Coronary artery (tissue), 2 donors: ENCODE measurements around the gene PNKP.
A peak's percentile ranks its signal among the peaks of the same experiment; 100 is the strongest.

Source experiments
- DNase-seq: peaks from one replicate; pipeline ENCODE4 v3.0.0-alpha.2; 2017; ENCODE audit warnings: low spot score
- H3K27ac ChIP-seq, 2 donors: fragments of 200-600 bp; sonication (generic); one replicate each; pipeline ENCODE4 v1.5.1; 2016 to 2019
- H3K4me3 ChIP-seq: fragments of 200-600 bp; sonication (generic); 2 replicates; pipeline ENCODE4 v1.5.1; 2016; ENCODE audit warnings: mild to moderate bottlenecking, moderate library complexity
- CTCF ChIP-seq: fragments of 200-600 bp; sonication (generic); IDR thresholded peaks from one replicate; pipeline ENCODE4 v1.5.1; 2019; ENCODE audit warnings: antibody characterized with exemption

The PNKP gene

GRCh38 chr19:49874503-49875157 lies 7.3 kb upstream of the PNKP start:
- H3K27ac ChIP-seq = no peak overlapping the region
- no peak overlapping the region for H3K4me3 ChIP-seq
- no peak for TF ChIP-seq CTCF
- DNase-seq = no peak

GRCh38 chr19:49873834-49874233 lies 6.5 kb upstream of the PNKP start:
- Histone ChIP-seq H3K4me3 (no peak overlapping the region), H3K27ac (no peak overlapping the region)
- no peak for TF ChIP-seq CTCF
- DNase-seq = no peak

GRCh38 chr19:49873129-49873521 lies 5.7 kb upstream of the PNKP start:
- Histone ChIP-seq H3K27ac (no peak overlapping the region), H3K4me3 (no peak overlapping the region)
- no peak for DNase-seq
- TF ChIP-seq CTCF = no peak

- no peak overlapping the region for H3K27ac ChIP-seq
- no peak for DNase-seq
- H3K4me3 ChIP-seq = no peak overlapping the region
- TF ChIP-seq CTCF = no peak
Observed at GRCh38 chr19:49872245-49873128, 5.1 kb upstream of the PNKP start.

GRCh38 chr19:49871349-49871985 lies 4.1 kb upstream of the PNKP start:
- no peak for DNase-seq
- no peak for TF ChIP-seq CTCF
- no peak overlapping the region for H3K27ac ChIP-seq
- H3K4me3 ChIP-seq = no peak overlapping the region

GRCh38 chr19:49870309-49870901 lies 3.0 kb upstream of the PNKP start:
- peak overlapping the region; percentile 77 for H3K4me3 ChIP-seq
- no peak for DNase-seq
- TF ChIP-seq CTCF = no peak
- peak overlapping the region; percentile 79 to 93 for H3K27ac ChIP-seq
